GM21717 (cell line): ENCODE results near the gene KRT14.
"Not testable (repeated sequence)": the region's sequence is repeated elsewhere in the genome, so short reads cannot be mapped to it uniquely, and the experiment has no call there.

ENCODE experiments used
- ATAC-seq: cut with Tn5 transposase; IDR thresholded peaks from one replicate; pipeline ENCODE4 v1.9.1; 2021; ENCODE audit warnings: mild to moderate bottlenecking, moderate library complexity; ENCODE audit not compliant: unreplicated experiment

The KRT14 gene

GRCh38 chr17:41623184-41623861, 36.6 kb upstream of the KRT14 start:
- not testable (repeated sequence) for ATAC-seq

GRCh38 chr17:41622340-41623183, 35.9 kb upstream of the KRT14 start:
- not testable (repeated sequence) for ATAC-seq

GRCh38 chr17:41621916-41622315, 35.2 kb upstream of the KRT14 start:
- no peak for ATAC-seq

- not testable (repeated sequence) for ATAC-seq
Observed at GRCh38 chr17:41621435-41621817, 34.7 kb upstream of the KRT14 start.

GRCh38 chr17:41620583-41621434, 34.1 kb upstream of the KRT14 start:
- no peak for ATAC-seq

GRCh38 chr17:41619927-41620582, 33.4 kb upstream of the KRT14 start:
- ATAC-seq = not testable (repeated sequence)

GRCh38 chr17:41619036-41619926, 32.6 kb upstream of the KRT14 start:
- ATAC-seq = no peak

GRCh38 chr17:41618341-41619035, 31.8 kb upstream of the KRT14 start:
- no peak for ATAC-seq

GRCh38 chr17:41617698-41618097, 31.0 kb upstream of the KRT14 start:
- no peak for ATAC-seq

- no peak for ATAC-seq
Observed at GRCh38 chr17:41617136-41617535, 30.4 kb upstream of the KRT14 start.

GRCh38 chr17:41616486-41616885, 29.8 kb upstream of the KRT14 start:
- ATAC-seq = not testable (repeated sequence)

GRCh38 chr17:41615454-41615853, 28.8 kb upstream of the KRT14 start:
- ATAC-seq = no peak

GRCh38 chr17:41614767-41615166, 28.1 kb upstream of the KRT14 start:
- ATAC-seq = not testable (repeated sequence)

GRCh38 chr17:41614098-41614497, 27.4 kb upstream of the KRT14 start:
- ATAC-seq = no peak

GRCh38 chr17:41613277-41614082, 26.8 kb upstream of the KRT14 start:
- ATAC-seq = no peak

- ATAC-seq = not testable (repeated sequence)
Observed at GRCh38 chr17:41612376-41613160, 25.9 kb upstream of the KRT14 start, which contains the start of gene KRT16. Gene KRT16, minus strand, starts transcription at chr17:41612767. Its CDS starts 79 bp downstream, at chr17:41612688.

- ATAC-seq = no peak
Observed at GRCh38 chr17:41610965-41611640, 24.4 kb upstream of the KRT14 start.
